Measurements from ENCODE around the gene STK32B. TPM values are rescaled to one million over a fixed set of nuclear protein-coding genes. Genes with fewer than 3 reads are reported as not detected.
"Not testable (repeated sequence)": the region's sequence is repeated elsewhere in the genome, so short reads cannot be mapped to it uniquely, and the experiment has no call there.

STK32B gene
- total and polyA plus RNA-seq, 7 donors = 0.14 to 0.73 (median 0.52) TPM

GRCh38 chr4:5055411-5055810, 4.1 kb downstream of the STK32B start:
- peaks cover 3% of the 10 kb centered on the region for H3K9me3 ChIP-seq
- no peak for ATAC-seq
- no peak for TF ChIP-seq CTCF (IDR thresholded peaks at IDR 0.05)
- H3K4me3 ChIP-seq = no peak overlapping the region
- no peaks in the 10 kb centered on the region for H3K36me3 ChIP-seq (ENCODE audit: insufficient read depth in 1 of 2, low read depth in 1 of 2)
- 54 to 71% (median 63%) methylated on average over 5 of the region's 5 CpGs for WGBS, 3 donors
- H3K4me1 ChIP-seq = peaks cover 3% of the 10 kb centered on the region
- intact Hi-C loops (cut with DNase I) = no loop called here
- DNase-seq = no peak
- peaks cover 0 to 17% (median 12%) of the 10 kb centered on the region in 3 donors for H3K27me3 ChIP-seq (ENCODE audit: insufficient read depth in 3 of 3, low read length in 2 of 3)
- H3K27ac ChIP-seq = no peak overlapping the region

- no peak for TF ChIP-seq CTCF (IDR thresholded peaks at IDR 0.05)
- intact Hi-C loops (cut with DNase I) = no loop called here
- ATAC-seq (no peak), DNase-seq (no peak)
- no peaks in the 10 kb centered on the region for H3K9me3 ChIP-seq
- no peaks in the 10 kb centered on the region for H3K36me3 ChIP-seq (ENCODE audit: insufficient read depth in 1 of 2, low read depth in 1 of 2)
- H3K4me1 ChIP-seq = no peaks in the 10 kb centered on the region
- no peak overlapping the region for H3K4me3 ChIP-seq
- whole genome bisulfite sequencing, 3 donors = 74 to 77% (median 77%) methylated on average over 3 of the region's 3 CpGs
- no peak overlapping the region for H3K27ac ChIP-seq
- H3K27me3 ChIP-seq (ENCODE audit: insufficient read depth in 3 of 3, low read length in 2 of 3) = no peaks in the 10 kb centered on the region
These were observed 14.8 kb downstream of the STK32B start for GRCh38 chr4:5066101-5066500.

DNA sequence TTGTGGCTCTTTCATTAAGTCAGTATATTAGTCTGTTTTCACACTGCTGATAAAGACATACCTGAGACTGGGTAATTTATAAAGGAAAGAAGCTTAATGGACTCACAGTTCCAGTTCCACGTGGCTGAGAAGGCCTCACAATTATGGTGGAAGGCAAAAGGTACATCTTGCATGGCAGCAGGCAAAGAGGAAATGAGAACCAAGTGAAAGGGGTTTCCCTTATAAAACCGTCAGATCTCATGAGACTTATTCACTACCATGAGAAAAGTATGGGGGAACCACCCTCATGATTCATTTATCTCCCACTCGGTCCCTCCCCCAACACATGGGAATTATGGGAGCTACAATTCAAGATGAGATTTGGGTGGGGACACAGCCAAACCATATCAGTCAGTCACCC, 15.7 kb downstream of the STK32B start:
- DNase-seq; H3K27me3 ChIP-seq (ENCODE audit: insufficient read depth in 3 of 3, low read length in 2 of 3); H3K4me1 ChIP-seq; intact Hi-C loops (cut with DNase I); H3K4me3 ChIP-seq; ATAC-seq; H3K27ac ChIP-seq; H3K9me3 ChIP-seq; H3K36me3 ChIP-seq (ENCODE audit: insufficient read depth in 1 of 2, low read depth in 1 of 2): not testable (repeated sequence)
- 79 to 82% (median 80%) methylated on average over 3 of the region's 3 CpGs for WGBS, 3 donors

GRCh38 chr4:5067908-5068307, 16.6 kb downstream of the STK32B start:
- no peaks in the 10 kb centered on the region for H3K36me3 ChIP-seq (ENCODE audit: insufficient read depth in 1 of 2, low read depth in 1 of 2)
- WGBS, 3 donors = 76 to 96% (median 92%) methylated on average over 3 of the region's 3 CpGs
- ATAC-seq = no peak
- H3K27me3 ChIP-seq (ENCODE audit: insufficient read depth in 3 of 3, low read length in 2 of 3) = no peaks in the 10 kb centered on the region
- H3K4me3 ChIP-seq = no peak overlapping the region
- TF ChIP-seq CTCF (IDR thresholded peaks at IDR 0.05) = no peak
- H3K27ac ChIP-seq = no peak overlapping the region
- no peaks in the 10 kb centered on the region for H3K4me1 ChIP-seq
- peaks cover 4% of the 10 kb centered on the region for H3K9me3 ChIP-seq
- intact Hi-C loops (cut with DNase I) = no loop called here
- no peak for DNase-seq

DNA sequence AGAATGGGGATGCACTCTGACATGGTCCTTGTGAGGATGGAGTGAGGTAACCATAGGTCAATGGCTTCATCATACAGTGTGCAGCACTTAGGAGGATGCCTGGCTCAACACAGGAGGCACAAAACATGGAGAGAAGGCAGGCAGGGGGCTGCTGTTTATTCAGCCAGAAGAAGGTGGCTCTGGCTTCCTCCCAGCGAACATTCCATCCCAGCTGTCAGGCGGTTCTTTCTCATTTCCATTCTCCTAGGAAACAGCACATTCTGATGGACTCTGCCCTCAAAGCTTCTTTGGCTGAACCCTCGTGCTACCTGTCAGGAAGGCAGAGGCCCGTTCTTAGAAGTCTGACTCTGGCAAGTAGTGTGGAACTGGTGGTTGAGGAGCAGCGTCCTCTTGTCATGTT, 18.6 kb downstream of the STK32B start:
- 54 to 64% (median 61%) methylated on average over 5 of the region's 5 CpGs for WGBS, 3 donors
- no peak for DNase-seq
- intact Hi-C loops (cut with DNase I) = no loop called here
- TF ChIP-seq CTCF (IDR thresholded peaks at IDR 0.05) = no peak
- H3K4me3 ChIP-seq = no peak overlapping the region
- H3K4me1 ChIP-seq = no peaks in the 10 kb centered on the region
- no peak for ATAC-seq
- no peaks in the 10 kb centered on the region for H3K36me3 ChIP-seq (ENCODE audit: insufficient read depth in 1 of 2, low read depth in 1 of 2)
- peaks cover 13% of the 10 kb centered on the region for H3K9me3 ChIP-seq
- no peaks in the 10 kb centered on the region for H3K27me3 ChIP-seq (ENCODE audit: insufficient read depth in 3 of 3, low read length in 2 of 3)
- H3K27ac ChIP-seq = no peak overlapping the region

All from psoas muscle (tissue), 8 donors.